Transverse colon (tissue), 4 donors: ENCODE results near the gene NAT14. TPM values are rescaled to one million over a fixed set of nuclear protein-coding genes. Genes with fewer than 3 reads are reported as not detected.

Experiments
- DNase-seq: peaks from one replicate; pipeline ENCODE4 v3.0.0-alpha.2; 2019
- H3K27ac ChIP-seq, 4 donors: fragments of 200-600 bp; sonication (generic); 2 replicates each; pipeline ENCODE4 v1.5.1; 2016 to 2018; ENCODE audit warnings: inconsistent platforms in 4 of 4
- H3K27me3 ChIP-seq: fragments of 200-600 bp; sonication (generic); 2 replicates; pipeline ENCODE4 v1.5.1; 2017; ENCODE audit warnings: inconsistent platforms
- H3K36me3 ChIP-seq, 4 donors: fragments of 200-600 bp; sonication (generic); 2 replicates each; pipeline ENCODE4 v1.5.1; 2017 to 2019; ENCODE audit warnings: inconsistent platforms in 4 of 4
- H3K4me1 ChIP-seq, 4 donors: fragments of 200-600 bp; sonication (generic); 2 replicates each; pipeline ENCODE4 v1.5.1; 2017 to 2020; ENCODE audit warnings: inconsistent platforms in 4 of 4
- H3K4me3 ChIP-seq, 4 donors: fragments of 200-600 bp; sonication (generic); 1 replicate in 1 of 4; 2 replicates in 3 of 4; pipeline versions ENCODE4 v1.5.1 to v1.6.1; 2017 to 2019; ENCODE audit warnings: inconsistent platforms in 4 of 4
- H3K9me3 ChIP-seq, 2 donors: fragments of 200-600 bp; sonication (generic); 2 replicates each; pipeline ENCODE4 v1.5.1; 2017 to 2019; ENCODE audit warnings: inconsistent platforms in 2 of 2
- CTCF ChIP-seq, 5 experiments: fragments of 200-600 bp in 3 of 5; fragments of 450-650 bp in 2 of 5; sonication (generic) in 3 of 5; IDR thresholded peaks; 1 replicate in 2 of 5; 2 replicates in 3 of 5; pipeline ENCODE4 v1.5.1; 2016 to 2017; ENCODE audit warnings: antibody characterized with exemption in 5 of 5, inconsistent platforms in 3 of 5, mild to moderate bottlenecking in 2 of 5, moderate library complexity in 1 of 5
- EP300 ChIP-seq: sonication (generic); formaldehyde crosslinking; IDR thresholded peaks from one replicate; pipeline ENCODE4 v1.6.1; 2017; ENCODE audit warnings: antibody characterized with exemption, low read depth
- POLR2A ChIP-seq: fragments of 450-650 bp; IDR thresholded peaks from one replicate; pipeline ENCODE4 v1.6.1; 2016; ENCODE audit warnings: antibody characterized with exemption, mild to moderate bottlenecking, moderate library complexity
- POLR2AphosphoS5 ChIP-seq, 3 donors: sonication (generic); formaldehyde crosslinking; IDR thresholded peaks; one replicate each; pipeline ENCODE4 v1.6.1; 2016; ENCODE audit warnings: antibody characterized with exemption in 3 of 3
- WGBS, 2 donors: methylation state at CpG; one replicate each; pipeline ENCODE4 v1.1.5; 2018; ENCODE audit warnings: low coverage in 1 of 2; 5-methylcytosine and 5-hydroxymethylcytosine counted together
- in situ Hi-C, 4 donors: fragments of 200-750 bp; cut with MboI; loops; one replicate each; pipeline versions ENCODE4 v1.15.0 to v1.15.1; 2017; ENCODE audit warnings: low sequenced_read_pairs in 3 of 4, low pct_ligation_motif_present in 1 of 4, low pct_unique_long_range_greater_than_20kb in 1 of 4
- intact Hi-C: fragments of 100-400 bp; cut with DNase I; formaldehyde crosslinking; loops from one replicate; pipeline ENCODE4 v1.15.1; 2023; ENCODE audit warnings: low total_unique reads
- total RNA-seq, 4 donors: library from RNA; depleted of rRNA; stranded (reverse); fragments of >200 nt; gene quantifications; one replicate each; pipeline ENCODE4 v1.1.0, GENCODE V29; 2016

NAT14 gene
- total RNA-seq, 4 donors from 2014 or later = 2.1 to 2.7 TPM; not detected in 2

- H3K27me3 ChIP-seq = peaks cover 98% of the 10 kb centered on the region
- no peaks in the 10 kb centered on the region for H3K9me3 ChIP-seq
- H3K27ac ChIP-seq = no peak overlapping the region
- intact Hi-C loops (no loop called here), in situ Hi-C loops (no loop called here)
- WGBS, 2 donors = 21% methylated on average over 30 of the region's 39 CpGs; no CpG with 5 or more reads in 1 of the 2 donors
- no peak for DNase-seq
- no peak for TF ChIP-seq EP300
- TF ChIP-seq POLR2A = no peak
- no peak for TF ChIP-seq POLR2AphosphoS5 (IDR thresholded peaks at IDR 0.05)
- no peak for TF ChIP-seq CTCF (IDR thresholded peaks at IDR 0.05)
- H3K4me1 ChIP-seq = peaks cover 0 to 24% (median 3%) of the 10 kb centered on the region in 4 donors
- no peak overlapping the region for H3K4me3 ChIP-seq
- no peaks in the 10 kb centered on the region for H3K36me3 ChIP-seq
Observed at GRCh38 chr19:55440411-55441105, 44.4 kb upstream of the NAT14 start.

GRCh38 chr19:55441319-55441691 lies 43.7 kb upstream of the NAT14 start:
- Histone ChIP-seq H3K9me3 (no peaks in the 10 kb centered on the region), H3K27ac (no peak overlapping the region), H3K27me3 (peaks cover 96% of the 10 kb centered on the region), H3K4me3 (no peak overlapping the region), H3K36me3 (no peaks in the 10 kb centered on the region), H3K4me1 (peaks cover 0 to 24% (median 3%) of the 10 kb centered on the region in 4 donors)
- 4 to 9% methylated on average over 8 to 21 of the region's 21 CpGs for WGBS, 2 donors
- no peak for DNase-seq
- in situ Hi-C loops = no loop called here
- intact Hi-C loops = no loop called here
- TF ChIP-seq POLR2A = no peak
- TF ChIP-seq CTCF (IDR thresholded peaks at IDR 0.05) = no peak
- no peak for TF ChIP-seq EP300
- TF ChIP-seq POLR2AphosphoS5 (IDR thresholded peaks at IDR 0.05) = no peak

- DNase-seq = no peak
- no peaks in the 10 kb centered on the region for H3K36me3 ChIP-seq
- 0 to 2% methylated on average over 3 to 31 of the region's 39 CpGs for WGBS, 2 donors
- peaks cover 95% of the 10 kb centered on the region for H3K27me3 ChIP-seq
- in situ Hi-C loops = no loop called here
- H3K27ac ChIP-seq = no peak overlapping the region
- TF ChIP-seq EP300 (no peak), POLR2AphosphoS5 (IDR thresholded peaks at IDR 0.05) (no peak), POLR2A (no peak), CTCF (IDR thresholded peaks at IDR 0.05) (no peak)
- no peaks in the 10 kb centered on the region for H3K9me3 ChIP-seq
- no peak overlapping the region for H3K4me3 ChIP-seq
- intact Hi-C loops = no loop called here
- peaks cover 0 to 24% (median 3%) of the 10 kb centered on the region in 4 donors for H3K4me1 ChIP-seq
Observed at GRCh38 chr19:55441692-55442321, 43.2 kb upstream of the NAT14 start.

- WGBS, 2 donors = 5 to 20% methylated on average over 2 to 16 of the region's 72 CpGs
- H3K27me3 ChIP-seq = peaks cover 89% of the 10 kb centered on the region
- no peak overlapping the region for H3K4me3 ChIP-seq
- no peaks in the 10 kb centered on the region for H3K9me3 ChIP-seq
- intact Hi-C loops (no loop called here), in situ Hi-C loops (no loop called here)
- TF ChIP-seq EP300 (no peak), POLR2A (no peak), CTCF (IDR thresholded peaks at IDR 0.05) (no peak), POLR2AphosphoS5 (IDR thresholded peaks at IDR 0.05) (no peak)
- H3K4me1 ChIP-seq = peaks cover 0 to 24% (median 3%) of the 10 kb centered on the region in 4 donors
- H3K27ac ChIP-seq = no peak overlapping the region
- DNase-seq = no peak
- no peaks in the 10 kb centered on the region for H3K36me3 ChIP-seq
Observed at GRCh38 chr19:55442372-55442961, 42.5 kb upstream of the NAT14 start.
